Sigmoid colon (tissue), 4 donors: ENCODE results near the gene LUC7L2.

ENCODE experiments used
- CTCF ChIP-seq, 4 experiments: fragments of 450-650 bp in 3 of 4; fragments of 200-600 bp in 1 of 4; IDR thresholded peaks; one replicate each; pipeline ENCODE4 v1.5.1; 2016 to 2019; ENCODE audit warnings: antibody characterized with exemption in 4 of 4, mild to moderate bottlenecking in 3 of 4, moderate library complexity in 2 of 4
- POLR2A ChIP-seq, 2 donors: fragments of 450-650 bp; IDR thresholded peaks; one replicate each; pipeline ENCODE4 v1.6.1; 2016; ENCODE audit warnings: antibody characterized with exemption in 2 of 2, mild to moderate bottlenecking in 2 of 2, moderate library complexity in 2 of 2
- POLR2AphosphoS5 ChIP-seq, 4 donors: sonication (generic); formaldehyde crosslinking; IDR thresholded peaks; one replicate each; pipeline ENCODE4 v1.6.1; 2017; ENCODE audit warnings: antibody characterized with exemption in 4 of 4

GRCh38 chr7:139339025-139339424 is 20.7 kb upstream of the LUC7L2 start:
- TF ChIP-seq CTCF (IDR thresholded peaks at IDR 0.05): no peak
- no peak for TF ChIP-seq POLR2A (IDR thresholded peaks at IDR 0.05)
- no peak for TF ChIP-seq POLR2AphosphoS5 (IDR thresholded peaks at IDR 0.05)
